ENCODE results near the gene SMIM9. TPM values are rescaled to one million over a fixed set of nuclear protein-coding genes. Genes with fewer than 3 reads are reported as not detected.

SMIM9 gene
- total RNA-seq, 1 donor from 2014 or later, result not detected

GRCh38 chrX:154784149-154784995 lies 50.1 kb downstream of the SMIM9 start:
- intact Hi-C loops (cut with micrococcal nuclease), result no loop called here

- intact Hi-C loops (cut with micrococcal nuclease), result no loop called here
Measured at GRCh38 chrX:154780968-154781367, 53.5 kb downstream of the SMIM9 start.

- intact Hi-C loops (cut with micrococcal nuclease), result no loop called here
Measured at GRCh38 chrX:154779261-154779660, 55.2 kb downstream of the SMIM9 start.

- intact Hi-C loops (cut with micrococcal nuclease), result no loop called here
Measured at GRCh38 chrX:154776753-154777152, 57.7 kb downstream of the SMIM9 start.

GRCh38 chrX:154775419-154776349 lies 58.8 kb downstream of the SMIM9 start:
- intact Hi-C loops (cut with micrococcal nuclease), result no loop called here

GRCh38 chrX:154774622-154775021 lies 59.8 kb downstream of the SMIM9 start:
- intact Hi-C loops (cut with micrococcal nuclease), result no loop called here

Other genes with a start within 250 kb of the SMIM9 start
- not detected in 2 replicates for gene CTAG1A, start 249.5 kb downstream of the SMIM9 start, total RNA-seq
- not detected in 2 replicates for gene CTAG1B, start 215.4 kb downstream of the SMIM9 start, total RNA-seq
- gene CTAG2, start 181.1 kb downstream of the SMIM9 start, total RNA-seq, result not detected in 2 replicates
- 26.4 and 32.1 TPM in 2 replicates for gene GAB3, start 83.6 kb downstream of the SMIM9 start, total RNA-seq
- gene DKC1, start 71.8 kb downstream of the SMIM9 start, total RNA-seq, result 80.4 and 86.0 TPM in 2 replicates
- 46.1 and 47.4 TPM in 2 replicates for gene MPP1, start 29.2 kb downstream of the SMIM9 start, total RNA-seq
- 20.0 and 21.5 TPM in 2 replicates for gene F8A1, start 51.7 kb upstream of the SMIM9 start, total RNA-seq
- 3.9 and 4.6 TPM in 2 replicates for gene F8, start 188.1 kb upstream of the SMIM9 start, total RNA-seq
- gene FUNDC2, start 192.2 kb upstream of the SMIM9 start, total RNA-seq, result 44.2 and 46.8 TPM in 2 replicates
- gene CMC4, start 236.5 kb upstream of the SMIM9 start, total RNA-seq, result 1.3 and 3.1 TPM in 2 replicates
- gene MTCP1, start 236.5 kb upstream of the SMIM9 start, total RNA-seq, result 13.5 and 20.3 TPM in 2 replicates
- gene BRCC3, start 236.8 kb upstream of the SMIM9 start, total RNA-seq, result 29.0 and 30.8 TPM in 2 replicates